Caco-2 (cell line): Measurements from ENCODE around the gene NPTX1. TPM values are rescaled to one million over a fixed set of nuclear protein-coding genes. Genes with fewer than 3 reads are reported as not detected.

Experiments used
- BruUV-seq: library from RNA; stranded (reverse); fragments of 400-500 nt; replicated peaks from 2 replicates; lab custom pipeline; 2021; lab: Mats Ljungman, UMichigan
- CTCF ChIA-PET: fragments of 300-600 bp; sonication (Branson Sonifier 250); formaldehyde crosslinking; loops from one replicate; lab custom pipeline; 2022; ENCODE audit warnings: antibody characterized with exemption; lab: Charles Lee
- POLR2A ChIA-PET: fragments of 300-600 bp; sonication (Branson Sonifier 250); formaldehyde crosslinking; loops from one replicate; lab custom pipeline; 2022; ENCODE audit warnings: antibody characterized with exemption; lab: Charles Lee
- DNase-seq, 2 experiments: peaks; one replicate each; pipeline versions ENCODE4 v3.0.0 to v3.0.0-alpha.2; 2020 to 2022
- H3K27me3 ChIP-seq: replicated peaks from 2 replicates; pipeline ENCODE4 v1.6.0; 2011; ENCODE audit warnings: low read length; ENCODE audit not compliant: control insufficient read depth, insufficient read depth
- H3K36me3 ChIP-seq: 2 replicates; pipeline ENCODE4 v1.5.1; 2011; ENCODE audit warnings: low read length; ENCODE audit not compliant: control insufficient read depth, insufficient read depth
- H3K4me1 ChIP-seq: fragments of 250-450 bp; sonication (Bioruptor Pico); 2 replicates; pipeline ENCODE4 v1.5.1; 2020; ENCODE audit warnings: mild to moderate bottlenecking
- H3K4me3 ChIP-seq: 2 replicates; pipeline ENCODE4 v1.5.1; 2011; ENCODE audit warnings: low read depth, mild to moderate bottlenecking, control low read depth, low read length
- H3K9me3 ChIP-seq: fragments of 250-450 bp; sonication (Bioruptor Pico); 2 replicates; pipeline ENCODE4 v1.5.1; 2020; ENCODE audit warnings: mild to moderate bottlenecking, moderate library complexity
- H3K27ac Mint-ChIP-seq: one replicate; pipeline ENCODE4 v1.8.0; 2022; ENCODE audit warnings: mixed read lengths; ENCODE audit not compliant: unreplicated experiment
- H3K27me3 Mint-ChIP-seq: one replicate; pipeline ENCODE4 v1.8.0; 2022; ENCODE audit warnings: mixed read lengths; ENCODE audit not compliant: insufficient read depth, unreplicated experiment
- H3K36me3 Mint-ChIP-seq: one replicate; pipeline ENCODE4 v1.8.0; 2022; ENCODE audit warnings: mild to moderate bottlenecking, mixed read lengths; ENCODE audit not compliant: insufficient read depth, unreplicated experiment
- H3K4me1 Mint-ChIP-seq: one replicate; pipeline ENCODE4 v1.8.0; 2022; ENCODE audit warnings: low read depth, mixed read lengths; ENCODE audit not compliant: unreplicated experiment
- H3K4me3 Mint-ChIP-seq: one replicate; pipeline ENCODE4 v1.8.0; 2022; ENCODE audit warnings: mild to moderate bottlenecking, moderate library complexity, mixed read lengths; ENCODE audit not compliant: unreplicated experiment
- H3K9me3 Mint-ChIP-seq: one replicate; pipeline ENCODE4 v1.8.0; 2022; ENCODE audit warnings: mixed read lengths; ENCODE audit not compliant: unreplicated experiment
- intact Hi-C: fragments of 100-400 bp; cut with micrococcal nuclease; formaldehyde crosslinking; loops from one replicate; pipeline ENCODE4 v1.10.0; 2022; ENCODE audit not compliant: unreplicated experiment
- total RNA-seq: library from RNA; stranded (reverse); gene quantifications from 2 replicates; pipeline ENCODE4 v1.2.3, GENCODE V29; 2022
- TF ChIP-seq, protein P1 (sequence below), 2 experiments: fragments of 200-600 bp in 1 of 2; IDR thresholded peaks; 1 replicate in 1 of 2; 2 replicates in 1 of 2; pipeline versions ENCODE4 v1.5.1 to v1.8.0; 2011 to 2022; ENCODE audit warnings: antibody characterized with exemption in 1 of 2, control low read depth in 1 of 2, inconsistent platforms in 1 of 2, low read depth in 1 of 2, low read length in 1 of 2, mild to moderate bottlenecking in 1 of 2, moderate library complexity in 1 of 2; ENCODE audit not compliant: insufficient read depth in 1 of 2, severe bottlenecking in 1 of 2, unreplicated experiment in 1 of 2

The NPTX1 gene
- total RNA-seq, 1 experiment from 2014 or later = 0.57 TPM

DNA sequence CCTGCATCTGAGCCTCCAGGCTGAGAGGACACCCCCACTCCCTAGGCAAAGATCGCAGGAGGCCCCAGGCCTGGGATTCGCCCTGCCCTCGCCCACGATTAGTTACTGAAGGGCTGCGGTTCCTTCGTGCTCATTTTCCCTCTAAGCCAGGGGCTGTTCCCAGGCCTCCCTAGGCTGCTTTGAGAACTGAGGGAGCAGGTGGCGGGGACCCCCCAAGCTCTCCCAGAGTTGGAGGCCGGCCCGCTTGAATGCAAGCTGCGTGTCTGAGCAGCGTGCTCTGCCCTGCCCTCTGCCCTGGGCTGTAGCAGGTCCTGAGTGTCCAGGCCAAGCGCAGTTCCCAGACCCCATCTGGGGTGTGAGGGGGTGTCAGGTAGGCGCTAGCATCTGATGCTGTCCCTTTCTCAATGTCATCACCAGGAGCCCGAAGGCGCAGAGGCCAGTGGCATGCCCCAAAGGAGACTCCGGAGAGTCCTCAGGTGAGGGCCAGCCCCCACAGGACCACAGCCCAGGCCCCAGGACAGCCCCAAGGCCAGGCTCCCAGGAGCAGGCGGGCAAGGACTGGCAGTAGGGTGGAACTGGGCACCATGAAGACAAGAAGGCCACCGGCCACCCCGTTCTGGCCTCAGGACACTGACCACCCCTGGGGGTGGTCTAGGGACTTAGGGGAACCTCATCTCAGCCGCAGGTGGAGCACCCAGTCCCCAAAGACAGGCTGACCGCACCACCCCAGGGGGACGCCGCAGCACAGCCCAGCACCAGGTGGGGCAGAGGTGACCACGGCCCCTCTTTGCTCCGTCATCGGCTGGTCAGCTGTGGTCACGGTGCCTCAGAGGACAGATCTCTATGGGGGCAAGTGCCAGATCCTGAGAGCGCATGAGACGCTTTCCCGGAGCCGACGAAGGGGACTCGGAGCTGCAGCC lies 46.8 kb downstream of the NPTX1 start:
- H3K4me3 ChIP-seq = no peak overlapping the region
- intact Hi-C loops = no loop called here
- no peak overlapping the region for H3K27ac Mint-ChIP-seq

DNA sequence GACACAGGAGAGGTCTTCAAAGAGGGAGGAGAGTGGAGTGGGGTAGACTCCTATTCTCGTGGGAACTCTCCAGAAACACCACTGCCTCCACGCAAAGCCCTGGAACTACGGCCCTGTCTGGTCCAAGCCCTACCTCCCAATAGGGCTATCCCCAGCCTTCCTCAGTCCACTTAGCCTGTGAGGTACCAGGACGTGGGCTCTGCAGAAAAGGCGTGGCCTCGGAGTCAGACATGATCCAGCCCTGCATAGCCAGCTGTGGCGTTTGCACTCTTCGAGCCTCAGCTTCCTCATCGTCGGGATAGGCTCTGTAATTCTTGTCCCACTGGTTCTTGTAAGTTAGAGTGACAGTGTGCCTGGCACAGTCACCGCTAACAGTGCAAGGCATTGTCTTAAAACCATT lies 47.6 kb downstream of the NPTX1 start:
- Histone ChIP-seq H3K9me3 (no peaks in the 10 kb centered on the region), H3K27me3 (no peaks in the 10 kb centered on the region), H3K4me3 (no peak overlapping the region), H3K36me3 (no peaks in the 10 kb centered on the region), H3K4me1 (no peaks in the 10 kb centered on the region)
- ChIA-PET POLR2A (no interaction called here), CTCF (no interaction called here)
- Mint-ChIP-seq H3K4me3 (no peak overlapping the region), H3K36me3 (peaks cover 7% of the 10 kb centered on the region), H3K27me3 (peaks cover 6% of the 10 kb centered on the region), H3K4me1 (no peaks in the 10 kb centered on the region), H3K27ac (no peak overlapping the region), H3K9me3 (no peaks in the 10 kb centered on the region)
- BruUV-seq = no TSS peak
- intact Hi-C loops = no loop called here
- DNase-seq = no peak
- TF ChIP-seq, protein P1, sequence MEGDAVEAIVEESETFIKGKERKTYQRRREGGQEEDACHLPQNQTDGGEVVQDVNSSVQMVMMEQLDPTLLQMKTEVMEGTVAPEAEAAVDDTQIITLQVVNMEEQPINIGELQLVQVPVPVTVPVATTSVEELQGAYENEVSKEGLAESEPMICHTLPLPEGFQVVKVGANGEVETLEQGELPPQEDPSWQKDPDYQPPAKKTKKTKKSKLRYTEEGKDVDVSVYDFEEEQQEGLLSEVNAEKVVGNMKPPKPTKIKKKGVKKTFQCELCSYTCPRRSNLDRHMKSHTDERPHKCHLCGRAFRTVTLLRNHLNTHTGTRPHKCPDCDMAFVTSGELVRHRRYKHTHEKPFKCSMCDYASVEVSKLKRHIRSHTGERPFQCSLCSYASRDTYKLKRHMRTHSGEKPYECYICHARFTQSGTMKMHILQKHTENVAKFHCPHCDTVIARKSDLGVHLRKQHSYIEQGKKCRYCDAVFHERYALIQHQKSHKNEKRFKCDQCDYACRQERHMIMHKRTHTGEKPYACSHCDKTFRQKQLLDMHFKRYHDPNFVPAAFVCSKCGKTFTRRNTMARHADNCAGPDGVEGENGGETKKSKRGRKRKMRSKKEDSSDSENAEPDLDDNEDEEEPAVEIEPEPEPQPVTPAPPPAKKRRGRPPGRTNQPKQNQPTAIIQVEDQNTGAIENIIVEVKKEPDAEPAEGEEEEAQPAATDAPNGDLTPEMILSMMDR (IDR thresholded peaks at IDR 0.05; ENCODE audit: insufficient read depth in 1 of 2, low read depth in 1 of 2, low read length in 1 of 2, severe bottlenecking in 1 of 2, unreplicated experiment in 1 of 2) = no peak

More for the DNA sequence above, 46.8 kb downstream of the NPTX1 start:
- peaks cover 6% of the 10 kb centered on the region for H3K36me3 Mint-ChIP-seq
- ChIA-PET CTCF (no interaction called here), POLR2A (no interaction called here)
- H3K9me3 Mint-ChIP-seq = no peaks in the 10 kb centered on the region
- no TSS peak for BruUV-seq
- Histone ChIP-seq H3K36me3 (no peaks in the 10 kb centered on the region), H3K27me3 (no peaks in the 10 kb centered on the region), H3K4me1 (no peaks in the 10 kb centered on the region), H3K9me3 (no peaks in the 10 kb centered on the region)
- TF ChIP-seq, protein P1 (IDR thresholded peaks at IDR 0.05; ENCODE audit: insufficient read depth in 1 of 2, low read depth in 1 of 2, low read length in 1 of 2, severe bottlenecking in 1 of 2, unreplicated experiment in 1 of 2) = no peak
- H3K27me3 Mint-ChIP-seq = peaks cover 6% of the 10 kb centered on the region
- no peak overlapping the region for H3K4me3 Mint-ChIP-seq
- H3K4me1 Mint-ChIP-seq = no peaks in the 10 kb centered on the region
- DNase-seq = no peak

DNA sequence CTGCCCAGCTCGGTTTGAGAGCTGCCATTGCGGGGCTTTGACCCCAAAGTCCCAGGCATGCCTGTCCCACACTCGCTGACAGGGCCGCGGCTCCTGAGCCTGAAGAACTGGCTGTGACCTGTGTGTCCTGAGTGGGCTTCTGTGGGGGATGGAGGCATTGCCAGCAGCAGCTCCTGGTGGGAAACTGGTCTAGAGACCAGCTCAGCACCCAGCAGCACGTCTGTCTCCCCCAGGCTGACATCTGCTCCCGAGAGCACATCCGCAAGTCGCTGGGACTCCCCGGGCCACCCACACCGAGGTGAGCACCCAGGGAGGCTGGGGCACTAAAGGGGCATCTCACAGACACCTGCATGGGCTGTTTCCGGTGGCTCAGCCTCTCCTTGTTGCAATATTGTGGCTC lies 48.0 kb downstream of the NPTX1 start:
- peaks cover 6% of the 10 kb centered on the region for H3K27me3 Mint-ChIP-seq
- intact Hi-C loops = no loop called here
- Histone ChIP-seq H3K9me3 (no peaks in the 10 kb centered on the region), H3K27me3 (no peaks in the 10 kb centered on the region), H3K4me1 (no peaks in the 10 kb centered on the region), H3K4me3 (no peak overlapping the region), H3K36me3 (no peaks in the 10 kb centered on the region)
- H3K27ac Mint-ChIP-seq = no peak overlapping the region
- no peaks in the 10 kb centered on the region for H3K4me1 Mint-ChIP-seq
- ChIA-PET POLR2A (no interaction called here), CTCF (no interaction called here)
- H3K36me3 Mint-ChIP-seq = peaks cover 10% of the 10 kb centered on the region
- DNase-seq = no peak
- H3K4me3 Mint-ChIP-seq = no peak overlapping the region
- TF ChIP-seq, protein P1 (IDR thresholded peaks at IDR 0.05; ENCODE audit: insufficient read depth in 1 of 2, low read depth in 1 of 2, low read length in 1 of 2, severe bottlenecking in 1 of 2, unreplicated experiment in 1 of 2) = no peak
- no peaks in the 10 kb centered on the region for H3K9me3 Mint-ChIP-seq
- BruUV-seq = no TSS peak
